H9 (cell line): Measurements from ENCODE around the gene RCAN2. TPM values are rescaled to one million over a fixed set of nuclear protein-coding genes. Genes with fewer than 3 reads are reported as not detected.

Experiments
- DNase-seq: peaks from one replicate; pipeline ENCODE4 v3.0.0-alpha.2; 2017
- H2AFZ ChIP-seq: one replicate; pipeline ENCODE4 v1.6.1; 2013; ENCODE audit warnings: mild to moderate bottlenecking, low read length, control low read depth, moderate library complexity
- H2AK5ac ChIP-seq: 2 replicates; pipeline ENCODE4 v1.6.1; 2013; ENCODE audit warnings: low read length, control low read depth, mixed read lengths; ENCODE audit not compliant: insufficient read length
- H2BK120ac ChIP-seq: one replicate; pipeline ENCODE4 v1.6.1; 2013; ENCODE audit warnings: low read depth, mild to moderate bottlenecking, low read length, control low read depth, inconsistent platforms; ENCODE audit not compliant: poor library complexity, severe bottlenecking
- H2BK12ac ChIP-seq: 2 replicates; pipeline ENCODE4 v1.6.1; 2013; ENCODE audit warnings: low read length, control low read depth, mixed read lengths, low read depth; ENCODE audit not compliant: insufficient read length
- H2BK15ac ChIP-seq: 2 replicates; pipeline ENCODE4 v1.6.1; 2013; ENCODE audit warnings: low read depth, low read length, control low read depth
- H2BK20ac ChIP-seq: one replicate; pipeline ENCODE4 v1.6.1; 2013; ENCODE audit warnings: low read depth, mild to moderate bottlenecking, low read length, control low read depth, inconsistent platforms; ENCODE audit not compliant: poor library complexity, severe bottlenecking
- H2BK5ac ChIP-seq: 2 replicates; pipeline ENCODE4 v1.6.1; 2013; ENCODE audit warnings: low read length, control low read depth, mixed read lengths; ENCODE audit not compliant: insufficient read length
- H3K14ac ChIP-seq: 2 replicates; pipeline ENCODE4 v1.6.1; 2013; ENCODE audit warnings: low read length, control low read depth; ENCODE audit not compliant: insufficient read depth
- H3K18ac ChIP-seq: 2 replicates; pipeline ENCODE4 v1.6.1; 2013; ENCODE audit warnings: low read depth, mild to moderate bottlenecking, mixed read lengths, low read length, control low read depth; ENCODE audit not compliant: insufficient read length
- H3K23ac ChIP-seq: 2 replicates; pipeline ENCODE4 v1.6.1; 2013; ENCODE audit warnings: low read length, control low read depth, mixed read lengths, low read depth; ENCODE audit not compliant: insufficient read length
- H3K23me2 ChIP-seq: 2 replicates; pipeline ENCODE4 v1.6.1; 2013; ENCODE audit warnings: low read depth, mild to moderate bottlenecking, mixed read lengths, low read length, control low read depth; ENCODE audit not compliant: insufficient read length, poor library complexity, severe bottlenecking
- H3K27ac ChIP-seq: 2 replicates; pipeline ENCODE4 v1.5.1; 2013; ENCODE audit warnings: low read length, control low read depth, mixed read lengths, low read depth; ENCODE audit not compliant: insufficient read length
- H3K27me3 ChIP-seq: 2 replicates; pipeline ENCODE4 v1.6.1; 2013; ENCODE audit warnings: low read length, control low read depth, inconsistent platforms; ENCODE audit not compliant: insufficient read depth
- H3K4ac ChIP-seq: 2 replicates; pipeline ENCODE4 v1.6.1; 2013; ENCODE audit warnings: low read depth, mild to moderate bottlenecking, control low read depth, inconsistent platforms, low read length, moderate library complexity
- H3K4me1 ChIP-seq: 2 replicates; pipeline ENCODE4 v1.6.1; 2013; ENCODE audit warnings: low read length, control low read depth, inconsistent platforms; ENCODE audit not compliant: insufficient read depth
- H3K4me2 ChIP-seq: 2 replicates; pipeline ENCODE4 v1.6.1; 2013; ENCODE audit warnings: low read length, control low read depth, mixed read lengths; ENCODE audit not compliant: insufficient read length, insufficient read depth
- H3K56ac ChIP-seq: 2 replicates; pipeline ENCODE4 v1.6.1; 2013; ENCODE audit warnings: low read depth, mild to moderate bottlenecking, mixed read lengths, low read length, control low read depth; ENCODE audit not compliant: insufficient read length
- H3K79me1 ChIP-seq: 2 replicates; pipeline ENCODE4 v1.6.1; 2013; ENCODE audit warnings: low read depth, mild to moderate bottlenecking, moderate library complexity, low read length, control low read depth, inconsistent platforms; ENCODE audit not compliant: insufficient read depth, poor library complexity, severe bottlenecking
- H3K79me2 ChIP-seq: 2 replicates; pipeline ENCODE4 v1.6.1; 2013; ENCODE audit warnings: low read length, control low read depth, inconsistent platforms; ENCODE audit not compliant: insufficient read depth
- H3K9ac ChIP-seq: 2 replicates; pipeline ENCODE4 v1.6.1; 2013; ENCODE audit warnings: low read length, control low read depth, mixed read lengths; ENCODE audit not compliant: insufficient read length; ENCODE audit errors: extremely low read depth
- H3K9me3 ChIP-seq: one replicate; pipeline ENCODE4 v1.6.1; 2013; ENCODE audit warnings: low read depth, low read length, inconsistent platforms; ENCODE audit not compliant: control insufficient read depth
- H3T11ph ChIP-seq: one replicate; pipeline ENCODE4 v1.6.1; 2013; ENCODE audit warnings: mild to moderate bottlenecking, low read length, control low read depth, inconsistent platforms
- H4K20me1 ChIP-seq: one replicate; pipeline ENCODE4 v1.6.1; 2013; ENCODE audit not compliant: control insufficient read depth, insufficient read length, insufficient read depth
- H4K5ac ChIP-seq: 2 replicates; pipeline ENCODE4 v1.6.1; 2013; ENCODE audit warnings: low read depth, mild to moderate bottlenecking, mixed read lengths, low read length, control low read depth; ENCODE audit not compliant: insufficient read length
- H4K8ac ChIP-seq: replicated peaks from 2 replicates; pipeline ENCODE4 v1.6.1; 2013; ENCODE audit warnings: low read length, control low read depth, mixed read lengths, low read depth; ENCODE audit not compliant: insufficient read length
- H4K91ac ChIP-seq: 2 replicates; pipeline ENCODE4 v1.6.1; 2013; ENCODE audit warnings: low read depth, mild to moderate bottlenecking, moderate library complexity, mixed read lengths, low read length, control low read depth; ENCODE audit not compliant: insufficient read length
- H3K27ac Mint-ChIP-seq, 3 experiments: 2 replicates in 2 of 3; 3 replicates in 1 of 3; pipeline ENCODE4 v1.8.0; 2020 to 2021; ENCODE audit warnings: mixed read lengths in 3 of 3, mild to moderate bottlenecking in 1 of 3, moderate library complexity in 1 of 3
- H3K27me3 Mint-ChIP-seq: 2 replicates; pipeline ENCODE4 v1.8.0; 2021; ENCODE audit warnings: low read depth, mild to moderate bottlenecking, moderate library complexity, mixed read lengths
- H3K36me3 Mint-ChIP-seq, 3 experiments: 2 replicates in 2 of 3; 3 replicates in 1 of 3; pipeline ENCODE4 v1.8.0; 2020 to 2021; ENCODE audit warnings: low read depth in 3 of 3, mixed read lengths in 3 of 3; ENCODE audit not compliant: insufficient read depth in 1 of 3
- H3K4me1 Mint-ChIP-seq, 2 experiments: 2 replicates each; pipeline ENCODE4 v1.8.0; 2020; ENCODE audit warnings: mixed read lengths in 2 of 2
- H3K4me3 Mint-ChIP-seq, 2 experiments: 2 replicates in 1 of 2; 3 replicates in 1 of 2; pipeline ENCODE4 v1.8.0; 2020 to 2021; ENCODE audit warnings: mild to moderate bottlenecking in 2 of 2, mixed read lengths in 2 of 2, moderate library complexity in 1 of 2
- H3K9me3 Mint-ChIP-seq, 2 experiments: 2 replicates in 1 of 2; 3 replicates in 1 of 2; pipeline ENCODE4 v1.8.0; 2020; ENCODE audit warnings: mild to moderate bottlenecking in 2 of 2, mixed read lengths in 2 of 2, moderate library complexity in 1 of 2
- WGBS: extraction: QIAGEN DNeasy Blood & Tissue Kit; methylation state at CpG from one replicate; pipeline ENCODE4 v1.1.7; 2013; ENCODE audit warnings: missing lambda C conversion rate, low lambda C conversion rate, mixed read lengths; ENCODE audit not compliant: insufficient read length; ENCODE audit errors: extremely low coverage; 5-methylcytosine and 5-hydroxymethylcytosine counted together
- total RNA-seq: library from RNA; stranded (reverse); gene quantifications from 2 replicates; pipeline ENCODE4 v1.2.1, GENCODE V29; 2021
- TF ChIP-seq, protein P1 (sequence below): fragments of 200-600 bp; sonication (generic); conservative IDR thresholded peaks from 3 replicates; pipeline ENCODE4 v1.8.0; 2021; ENCODE audit warnings: antibody characterized with exemption, mild to moderate bottlenecking

RCAN2 gene
- total RNA-seq, 1 experiment from 2014 or later: 3.0 TPM

GRCh38 chr6:46440641-46441040 is 50.6 kb downstream of the RCAN2 start:
- H3K9me3 ChIP-seq: no peaks in the 10 kb centered on the region
- H4K20me1 ChIP-seq: no peaks in the 10 kb centered on the region
- Mint-ChIP-seq H3K27ac (no peak overlapping the region), H3K4me1 (peaks cover 4% of the 10 kb centered on the region in 2 experiments), H3K4me3 (no peak overlapping the region), H3K36me3 (peaks cover 0 to 6% (median 0%) of the 10 kb centered on the region in 3 experiments; a peak in 1 of 7 replicates), H3K9me3 (peaks cover 5 to 9% of the 10 kb centered on the region in 2 experiments; a peak in 3 of 5 replicates), H3K27me3 (no peaks in the 10 kb centered on the region; the same call in 1 of the 2 replicates)
- no peak overlapping the region for H3K4ac ChIP-seq
- no peak overlapping the region for H2AFZ ChIP-seq
- no peak overlapping the region for H3T11ph ChIP-seq
- H2BK20ac ChIP-seq: no peak overlapping the region
- H3K56ac ChIP-seq: no peak overlapping the region
- no peaks in the 10 kb centered on the region for H3K79me2 ChIP-seq
- H2BK5ac ChIP-seq: no peak overlapping the region
- H2BK12ac ChIP-seq: no peak overlapping the region
- no peak overlapping the region for H2BK120ac ChIP-seq
- no peak overlapping the region for H2BK15ac ChIP-seq
- WGBS: no CpG with 5 or more reads among the region's 1 CpG
- H3K9ac ChIP-seq: no peak overlapping the region
- H3K79me1 ChIP-seq: no peaks in the 10 kb centered on the region
- H4K5ac ChIP-seq: no peak overlapping the region
- DNase-seq: no peak
- no peak overlapping the region for H4K91ac ChIP-seq
- no peak overlapping the region for H4K8ac ChIP-seq
- H3K23ac ChIP-seq: no peak overlapping the region
- TF ChIP-seq, protein P1, sequence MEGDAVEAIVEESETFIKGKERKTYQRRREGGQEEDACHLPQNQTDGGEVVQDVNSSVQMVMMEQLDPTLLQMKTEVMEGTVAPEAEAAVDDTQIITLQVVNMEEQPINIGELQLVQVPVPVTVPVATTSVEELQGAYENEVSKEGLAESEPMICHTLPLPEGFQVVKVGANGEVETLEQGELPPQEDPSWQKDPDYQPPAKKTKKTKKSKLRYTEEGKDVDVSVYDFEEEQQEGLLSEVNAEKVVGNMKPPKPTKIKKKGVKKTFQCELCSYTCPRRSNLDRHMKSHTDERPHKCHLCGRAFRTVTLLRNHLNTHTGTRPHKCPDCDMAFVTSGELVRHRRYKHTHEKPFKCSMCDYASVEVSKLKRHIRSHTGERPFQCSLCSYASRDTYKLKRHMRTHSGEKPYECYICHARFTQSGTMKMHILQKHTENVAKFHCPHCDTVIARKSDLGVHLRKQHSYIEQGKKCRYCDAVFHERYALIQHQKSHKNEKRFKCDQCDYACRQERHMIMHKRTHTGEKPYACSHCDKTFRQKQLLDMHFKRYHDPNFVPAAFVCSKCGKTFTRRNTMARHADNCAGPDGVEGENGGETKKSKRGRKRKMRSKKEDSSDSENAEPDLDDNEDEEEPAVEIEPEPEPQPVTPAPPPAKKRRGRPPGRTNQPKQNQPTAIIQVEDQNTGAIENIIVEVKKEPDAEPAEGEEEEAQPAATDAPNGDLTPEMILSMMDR: no peak
- no peak overlapping the region for H3K14ac ChIP-seq
- no peak overlapping the region for H3K18ac ChIP-seq
- H3K27me3 ChIP-seq: no peaks in the 10 kb centered on the region
- no peaks in the 10 kb centered on the region for H3K4me1 ChIP-seq
- H3K4me2 ChIP-seq: no peak overlapping the region
- no peak overlapping the region for H3K27ac ChIP-seq
- H3K23me2 ChIP-seq: no peaks in the 10 kb centered on the region
- H2AK5ac ChIP-seq: no peak overlapping the region
